ENCODE measurements around the gene ECI1. TPM values are rescaled to one million over a fixed set of nuclear protein-coding genes. Genes with fewer than 3 reads are reported as not detected.

Gene ECI1
- total RNA-seq, 1 experiment from 2014 or later = 95.4 TPM

- no peaks in the 10 kb centered on the region for H3K23me2 ChIP-seq (ENCODE audit: insufficient read length, low read depth, low read length, poor library complexity, severe bottlenecking)
- no peak overlapping the region for H2BK12ac ChIP-seq (ENCODE audit: insufficient read length, low read depth, low read length)
- H2BK5ac ChIP-seq (ENCODE audit: insufficient read length, low read length) = no peak overlapping the region
- no peak overlapping the region for H2BK120ac ChIP-seq (ENCODE audit: low read depth, low read length, poor library complexity, severe bottlenecking)
- H3K79me2 ChIP-seq (ENCODE audit: insufficient read depth, low read length) = no peaks in the 10 kb centered on the region
- WGBS (ENCODE audit: extremely low coverage, insufficient read length, low lambda C conversion rate) = no CpG with 5 or more reads among the region's 25 CpGs
- no peaks in the 10 kb centered on the region for H4K20me1 ChIP-seq (ENCODE audit: control insufficient read depth, insufficient read depth, insufficient read length)
- H2AK5ac ChIP-seq (ENCODE audit: insufficient read length, low read length) = no peak overlapping the region
- no peaks in the 10 kb centered on the region for H3K9me3 ChIP-seq (ENCODE audit: control insufficient read depth, low read depth, low read length)
- no peak overlapping the region for H3K4ac ChIP-seq (ENCODE audit: low read depth, low read length)
- H3K4me2 ChIP-seq (ENCODE audit: insufficient read depth, insufficient read length, low read length) = no peak overlapping the region
- no peak overlapping the region for H2BK15ac ChIP-seq (ENCODE audit: low read depth, low read length)
- H2BK20ac ChIP-seq (ENCODE audit: low read depth, low read length, poor library complexity, severe bottlenecking) = no peak overlapping the region
- H3K79me1 ChIP-seq (ENCODE audit: insufficient read depth, low read depth, low read length, poor library complexity, severe bottlenecking) = no peaks in the 10 kb centered on the region
- Mint-ChIP-seq H3K4me3 (no peak overlapping the region), H3K27me3 (ENCODE audit: low read depth) (peaks cover 7% of the 10 kb centered on the region; the same call in 1 of the 2 replicates), H3K4me1 (peaks cover 5 to 17% of the 10 kb centered on the region in 2 experiments), H3K9me3 (no peaks in the 10 kb centered on the region), H3K36me3 (ENCODE audit: insufficient read depth in 1 of 3, low read depth in 3 of 3) (peaks cover 0 to 7% (median 3%) of the 10 kb centered on the region in 3 experiments; a peak in 4 of 7 replicates), H3K27ac (no peak overlapping the region)
- no peak overlapping the region for H3K9ac ChIP-seq (ENCODE audit: extremely low read depth, insufficient read length, low read length)
- no peak overlapping the region for H3K23ac ChIP-seq (ENCODE audit: insufficient read length, low read depth, low read length)
- H4K91ac ChIP-seq (ENCODE audit: insufficient read length, low read depth, low read length) = no peak overlapping the region
- no peak for DNase-seq
- H3K14ac ChIP-seq (ENCODE audit: insufficient read depth, low read length) = no peak overlapping the region
- no peak overlapping the region for H4K5ac ChIP-seq (ENCODE audit: insufficient read length, low read depth, low read length)
- TF ChIP-seq CTCF (conservative IDR thresholded peaks at IDR 0.05) = no peak
- H2AFZ ChIP-seq (ENCODE audit: low read length) = no peak overlapping the region
- H3K4me1 ChIP-seq (ENCODE audit: insufficient read depth, low read length) = no peaks in the 10 kb centered on the region
- H3K27ac ChIP-seq (ENCODE audit: insufficient read length, low read depth, low read length) = no peak overlapping the region
- H4K8ac ChIP-seq (replicated peaks; ENCODE audit: insufficient read length, low read depth, low read length) = no peak overlapping the region
- no peak overlapping the region for H3K18ac ChIP-seq (ENCODE audit: insufficient read length, low read depth, low read length)
- no peaks in the 10 kb centered on the region for H3K27me3 ChIP-seq (ENCODE audit: insufficient read depth, low read length)
- H3T11ph ChIP-seq (ENCODE audit: low read length) = no peak overlapping the region
- no peak overlapping the region for H3K56ac ChIP-seq (ENCODE audit: insufficient read length, low read depth, low read length)
Observed at GRCh38 chr16:2277466-2278271, 26.3 kb upstream of the ECI1 start.
